HG03378 (cell line): ENCODE measurements around the gene TMEM273.

ENCODE experiments used
- ATAC-seq: cut with Tn5 transposase; IDR thresholded peaks from one replicate; pipeline ENCODE4 v1.9.1; 2021; ENCODE audit warnings: mild to moderate bottlenecking, moderate library complexity; ENCODE audit not compliant: unreplicated experiment

The TMEM273 gene

GRCh38 chr10:49119746-49120145 is 68.4 kb downstream of the TMEM273 start:
- no peak for ATAC-seq

- ATAC-seq = no peak
These were observed 69.6 kb downstream of the TMEM273 start for GRCh38 chr10:49118430-49119074.

- no peak for ATAC-seq
These were observed 70.7 kb downstream of the TMEM273 start for GRCh38 chr10:49117376-49118070.

GRCh38 chr10:49116509-49117375 is 71.4 kb downstream of the TMEM273 start:
- ATAC-seq = no peak

GRCh38 chr10:49115796-49116508 is 72.2 kb downstream of the TMEM273 start:
- ATAC-seq = no peak

- ATAC-seq = no peak
These were observed 73.0 kb downstream of the TMEM273 start, which contains the start of gene VSTM4 for GRCh38 chr10:49115015-49115795. Gene VSTM4, minus strand, starts transcription at chr10:49115522. Its CDS starts 37 bp downstream, at chr10:49115485.

- ATAC-seq = no peak
These were observed 73.5 kb downstream of the TMEM273 start for GRCh38 chr10:49114718-49115014.

- ATAC-seq = no peak
These were observed 74.5 kb downstream of the TMEM273 start for GRCh38 chr10:49113741-49114141.

GRCh38 chr10:49112851-49113250 is 75.3 kb downstream of the TMEM273 start:
- no peak for ATAC-seq

GRCh38 chr10:49112098-49112497 is 76.1 kb downstream of the TMEM273 start:
- no peak for ATAC-seq

GRCh38 chr10:49111320-49111698 is 76.9 kb downstream of the TMEM273 start:
- ATAC-seq = no peak

GRCh38 chr10:49110684-49111319 is 77.4 kb downstream of the TMEM273 start:
- ATAC-seq = no peak

- no peak for ATAC-seq
These were observed 78.4 kb downstream of the TMEM273 start for GRCh38 chr10:49109669-49110340.

GRCh38 chr10:49108656-49109055 is 79.5 kb downstream of the TMEM273 start:
- no peak for ATAC-seq

- no peak for ATAC-seq
These were observed 80.3 kb downstream of the TMEM273 start for GRCh38 chr10:49107887-49108267.

- no peak for ATAC-seq
These were observed 80.9 kb downstream of the TMEM273 start for GRCh38 chr10:49107111-49107886.

GRCh38 chr10:49106451-49106850 is 81.7 kb downstream of the TMEM273 start:
- no peak for ATAC-seq

- no peak for ATAC-seq
These were observed 83.1 kb downstream of the TMEM273 start for GRCh38 chr10:49105076-49105475.
